Osteoblast (primary cell): ENCODE results near the gene C6orf163. TPM values are rescaled to one million over a fixed set of nuclear protein-coding genes. Genes with fewer than 3 reads are reported as not detected.

ENCODE experiments used
- DNase-seq: peaks from one replicate; pipeline ENCODE4 v3.0.0; 2011; ENCODE audit warnings: low spot score, mixed read lengths; ENCODE audit not compliant: insufficient read length; ENCODE audit errors: missing footprints
- H2AFZ ChIP-seq: 2 replicates; pipeline ENCODE4 v1.6.0; 2011; ENCODE audit warnings: mild to moderate bottlenecking, low read length
- H3K27ac ChIP-seq: 2 replicates; pipeline ENCODE4 v1.5.1; 2011; ENCODE audit warnings: mild to moderate bottlenecking, low read depth, low read length, moderate library complexity
- H3K27me3 ChIP-seq: 2 replicates; pipeline ENCODE4 v1.6.0; 2012; ENCODE audit warnings: mild to moderate bottlenecking, control low read depth, inconsistent platforms, low read length, moderate library complexity; ENCODE audit not compliant: insufficient read depth
- H3K36me3 ChIP-seq: 2 replicates; pipeline ENCODE4 v1.5.1; 2011; ENCODE audit warnings: mild to moderate bottlenecking, low read length, control low read depth, moderate library complexity; ENCODE audit not compliant: insufficient read depth
- H3K4me1 ChIP-seq: 2 replicates; pipeline ENCODE4 v1.5.1; 2011; ENCODE audit warnings: mild to moderate bottlenecking, low read length, control low read depth, moderate library complexity; ENCODE audit not compliant: insufficient read depth
- H3K4me2 ChIP-seq: 2 replicates; pipeline ENCODE4 v1.6.0; 2011; ENCODE audit warnings: mild to moderate bottlenecking, low read length; ENCODE audit not compliant: insufficient read depth
- H3K4me3 ChIP-seq: fragments of 200-600 bp; sonication (generic); 3 replicates; pipeline ENCODE4 v1.5.1; 2012; ENCODE audit warnings: mild to moderate bottlenecking, low read length, inconsistent platforms; ENCODE audit not compliant: insufficient read depth
- H3K79me2 ChIP-seq: 2 replicates; pipeline ENCODE4 v1.6.0; 2012; ENCODE audit warnings: mild to moderate bottlenecking, low read length, control low read depth, inconsistent platforms; ENCODE audit not compliant: insufficient read depth
- H3K9me3 ChIP-seq: 2 replicates; pipeline ENCODE4 v1.5.1; 2011; ENCODE audit warnings: low read depth, low read length, control low read depth
- H4K20me1 ChIP-seq: 2 replicates; pipeline ENCODE4 v1.6.0; 2012; ENCODE audit warnings: mild to moderate bottlenecking, low read length, control low read depth; ENCODE audit not compliant: insufficient read depth
- CTCF ChIP-seq: IDR thresholded peaks from 2 replicates; pipeline ENCODE4 v1.5.1; 2011; ENCODE audit warnings: mild to moderate bottlenecking, low read depth, low read length, moderate library complexity; ENCODE audit errors: extremely low read depth
- total RNA-seq: library from RNA; depleted of rRNA; stranded (reverse); fragments of >200 nt; gene quantifications from 2 replicates; pipeline ENCODE4 v1.2.3, GENCODE V29; 2012

C6orf163 gene
- total RNA-seq, 1 donor = 3.3 TPM

GRCh38 chr6:87384449-87384848, 39.8 kb downstream of the C6orf163 start:
- no peak for TF ChIP-seq CTCF
- H2AFZ ChIP-seq = no peak overlapping the region
- no peaks in the 10 kb centered on the region for H3K4me1 ChIP-seq
- no peak overlapping the region for H3K4me2 ChIP-seq
- no peak overlapping the region for H3K4me3 ChIP-seq
- H3K36me3 ChIP-seq = no peaks in the 10 kb centered on the region
- no peaks in the 10 kb centered on the region for H4K20me1 ChIP-seq
- H3K27me3 ChIP-seq = no peaks in the 10 kb centered on the region
- no peak for DNase-seq
- H3K9me3 ChIP-seq = no peaks in the 10 kb centered on the region
- no peaks in the 10 kb centered on the region for H3K79me2 ChIP-seq
- H3K27ac ChIP-seq = no peak overlapping the region

- Histone ChIP-seq H3K4me2 (no peak overlapping the region), H3K79me2 (no peaks in the 10 kb centered on the region), H3K4me3 (no peak overlapping the region), H3K4me1 (no peaks in the 10 kb centered on the region), H3K27me3 (no peaks in the 10 kb centered on the region), H3K27ac (no peak overlapping the region), H3K36me3 (no peaks in the 10 kb centered on the region), H2AFZ (no peak overlapping the region), H3K9me3 (no peaks in the 10 kb centered on the region), H4K20me1 (no peaks in the 10 kb centered on the region)
- TF ChIP-seq CTCF = peak; percentile 45
- no peak for DNase-seq
These were observed 46.7 kb downstream of the C6orf163 start for GRCh38 chr6:87391334-87391733.

GRCh38 chr6:87393026-87393622, 48.5 kb downstream of the C6orf163 start:
- no peak for DNase-seq
- H3K27me3 ChIP-seq = no peaks in the 10 kb centered on the region

GRCh38 chr6:87395431-87395830, 50.8 kb downstream of the C6orf163 start:
- H3K4me3 ChIP-seq = no peak overlapping the region
- H3K4me2 ChIP-seq = no peak overlapping the region
- no peak overlapping the region for H2AFZ ChIP-seq
- no peaks in the 10 kb centered on the region for H3K79me2 ChIP-seq
- H3K27ac ChIP-seq = no peak overlapping the region
- H3K9me3 ChIP-seq = no peaks in the 10 kb centered on the region
- DNase-seq = no peak
- H4K20me1 ChIP-seq = no peaks in the 10 kb centered on the region
- no peaks in the 10 kb centered on the region for H3K4me1 ChIP-seq
- no peaks in the 10 kb centered on the region for H3K36me3 ChIP-seq
- no peak for TF ChIP-seq CTCF
- no peaks in the 10 kb centered on the region for H3K27me3 ChIP-seq

More at GRCh38 chr6:87393026-87393622, 48.5 kb downstream of the C6orf163 start:
- H3K4me1 ChIP-seq = no peaks in the 10 kb centered on the region
- no peaks in the 10 kb centered on the region for H3K36me3 ChIP-seq
- no peaks in the 10 kb centered on the region for H3K9me3 ChIP-seq
- H2AFZ ChIP-seq = no peak overlapping the region
- TF ChIP-seq CTCF = peak; percentile 66
- no peak overlapping the region for H3K27ac ChIP-seq
- no peak overlapping the region for H3K4me2 ChIP-seq
- no peak overlapping the region for H3K4me3 ChIP-seq
- H4K20me1 ChIP-seq = no peaks in the 10 kb centered on the region
- no peaks in the 10 kb centered on the region for H3K79me2 ChIP-seq
